Measurements from ENCODE around the gene TOMM34.

Gene TOMM34

DNA sequence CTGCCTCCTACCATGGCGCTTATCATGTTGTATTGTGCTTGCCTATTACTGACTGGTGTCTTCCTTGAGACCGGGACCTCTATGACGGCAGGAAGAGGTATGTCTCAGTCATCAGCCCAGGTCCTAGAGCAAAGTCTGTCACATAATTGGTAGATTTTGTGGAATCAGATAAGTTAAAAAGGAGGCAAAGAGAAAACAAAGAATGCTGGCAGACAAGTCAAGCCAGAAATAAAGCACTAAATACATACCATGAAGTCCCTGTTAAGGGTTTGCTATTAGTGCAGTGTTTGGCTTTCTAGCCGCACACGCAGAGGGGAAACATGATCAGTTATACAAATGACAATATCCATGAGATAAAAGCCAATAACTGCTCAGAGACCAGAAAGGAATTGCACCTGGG is 6.0 kb downstream of the TOMM34 start:
- Histone ChIP-seq H3K36me3 (ENCODE audit: insufficient read depth, insufficient read length, low read length) (peaks cover 94% of the 10 kb centered on the region), H3K9ac (ENCODE audit: insufficient read length, low read depth) (no peak overlapping the region), H3K9me3 (ENCODE audit: insufficient read depth, low read length) (no peaks in the 10 kb centered on the region), H3K27me3 (ENCODE audit: insufficient read depth, insufficient read length) (no peaks in the 10 kb centered on the region), H3K4me3 (ENCODE audit: insufficient read length, low read depth) (no peak overlapping the region), H3K4me1 (ENCODE audit: insufficient read depth, insufficient read length) (no peaks in the 10 kb centered on the region)
- no peak for TF ChIP-seq SUZ12 (IDR thresholded peaks at IDR 0.05; ENCODE audit: extremely low read depth, insufficient read depth, insufficient read length)
- no peak for TF ChIP-seq ZNF274 (IDR thresholded peaks at IDR 0.05; ENCODE audit: low read depth, low read length)
- no peak for DNase-seq (ENCODE audit: low read depth, low spot score)

GRCh38 chr20:44952731-44953130 is 7.5 kb downstream of the TOMM34 start:
- no peak for DNase-seq (ENCODE audit: low read depth, low spot score)
- Histone ChIP-seq H3K27me3 (ENCODE audit: insufficient read depth, insufficient read length) (no peaks in the 10 kb centered on the region), H3K9me3 (ENCODE audit: insufficient read depth, low read length) (no peaks in the 10 kb centered on the region), H3K36me3 (ENCODE audit: insufficient read depth, insufficient read length, low read length) (peaks cover 98% of the 10 kb centered on the region), H3K9ac (ENCODE audit: insufficient read length, low read depth) (no peak overlapping the region), H3K4me1 (ENCODE audit: insufficient read depth, insufficient read length) (no peaks in the 10 kb centered on the region), H3K4me3 (ENCODE audit: insufficient read length, low read depth) (no peak overlapping the region)
- TF ChIP-seq SUZ12 (IDR thresholded peaks at IDR 0.05; ENCODE audit: extremely low read depth, insufficient read depth, insufficient read length) (no peak), YY1 (IDR thresholded peaks at IDR 0.05; ENCODE audit: insufficient read depth, insufficient read length) (no peak), ZNF274 (IDR thresholded peaks at IDR 0.05; ENCODE audit: low read depth, low read length) (no peak)

GRCh38 chr20:44950368-44950767 is 9.8 kb downstream of the TOMM34 start:
- no peaks in the 10 kb centered on the region for H3K27me3 ChIP-seq (ENCODE audit: insufficient read depth, insufficient read length)
- no peaks in the 10 kb centered on the region for H3K4me1 ChIP-seq (ENCODE audit: insufficient read depth, insufficient read length)
- DNase-seq (ENCODE audit: low read depth, low spot score) = no peak
- H3K4me3 ChIP-seq (ENCODE audit: insufficient read length, low read depth) = no peak overlapping the region
- TF ChIP-seq YY1 (IDR thresholded peaks at IDR 0.05; ENCODE audit: insufficient read depth, insufficient read length) = no peak
- no peak for TF ChIP-seq ZNF274 (IDR thresholded peaks at IDR 0.05; ENCODE audit: low read depth, low read length)
- TF ChIP-seq SUZ12 (IDR thresholded peaks at IDR 0.05; ENCODE audit: extremely low read depth, insufficient read depth, insufficient read length) = no peak
- H3K9me3 ChIP-seq (ENCODE audit: insufficient read depth, low read length) = no peaks in the 10 kb centered on the region
- H3K36me3 ChIP-seq (ENCODE audit: insufficient read depth, insufficient read length, low read length) = peaks cover 91% of the 10 kb centered on the region
- no peak overlapping the region for H3K9ac ChIP-seq (ENCODE audit: insufficient read length, low read depth)

- Histone ChIP-seq H3K9ac (ENCODE audit: insufficient read length, low read depth) (no peak overlapping the region), H3K4me3 (ENCODE audit: insufficient read length, low read depth) (no peak overlapping the region), H3K27me3 (ENCODE audit: insufficient read depth, insufficient read length) (no peaks in the 10 kb centered on the region), H3K4me1 (ENCODE audit: insufficient read depth, insufficient read length) (no peaks in the 10 kb centered on the region), H3K36me3 (ENCODE audit: insufficient read depth, insufficient read length, low read length) (peaks cover 86% of the 10 kb centered on the region), H3K9me3 (ENCODE audit: insufficient read depth, low read length) (no peaks in the 10 kb centered on the region)
- TF ChIP-seq YY1 (IDR thresholded peaks at IDR 0.05; ENCODE audit: insufficient read depth, insufficient read length) = no peak
- TF ChIP-seq SUZ12 (IDR thresholded peaks at IDR 0.05; ENCODE audit: extremely low read depth, insufficient read depth, insufficient read length) = no peak
- no peak for TF ChIP-seq ZNF274 (IDR thresholded peaks at IDR 0.05; ENCODE audit: low read depth, low read length)
- no peak for DNase-seq (ENCODE audit: low read depth, low spot score)
These were observed 11.7 kb downstream of the TOMM34 start for GRCh38 chr20:44948513-44948912.

- no peak overlapping the region for H3K9ac ChIP-seq (ENCODE audit: insufficient read length, low read depth)
- no peaks in the 10 kb centered on the region for H3K4me1 ChIP-seq (ENCODE audit: insufficient read depth, insufficient read length)
- peaks cover 86% of the 10 kb centered on the region for H3K36me3 ChIP-seq (ENCODE audit: insufficient read depth, insufficient read length, low read length)
- no peak overlapping the region for H3K4me3 ChIP-seq (ENCODE audit: insufficient read length, low read depth)
- TF ChIP-seq ZNF274 (IDR thresholded peaks at IDR 0.05; ENCODE audit: low read depth, low read length) (no peak), SUZ12 (IDR thresholded peaks at IDR 0.05; ENCODE audit: extremely low read depth, insufficient read depth, insufficient read length) (no peak), YY1 (IDR thresholded peaks at IDR 0.05; ENCODE audit: insufficient read depth, insufficient read length) (no peak)
- no peak for DNase-seq (ENCODE audit: low read depth, low spot score)
- no peaks in the 10 kb centered on the region for H3K9me3 ChIP-seq (ENCODE audit: insufficient read depth, low read length)
- no peaks in the 10 kb centered on the region for H3K27me3 ChIP-seq (ENCODE audit: insufficient read depth, insufficient read length)
These were observed 12.1 kb downstream of the TOMM34 start for GRCh38 chr20:44948107-44948506.

DNA sequence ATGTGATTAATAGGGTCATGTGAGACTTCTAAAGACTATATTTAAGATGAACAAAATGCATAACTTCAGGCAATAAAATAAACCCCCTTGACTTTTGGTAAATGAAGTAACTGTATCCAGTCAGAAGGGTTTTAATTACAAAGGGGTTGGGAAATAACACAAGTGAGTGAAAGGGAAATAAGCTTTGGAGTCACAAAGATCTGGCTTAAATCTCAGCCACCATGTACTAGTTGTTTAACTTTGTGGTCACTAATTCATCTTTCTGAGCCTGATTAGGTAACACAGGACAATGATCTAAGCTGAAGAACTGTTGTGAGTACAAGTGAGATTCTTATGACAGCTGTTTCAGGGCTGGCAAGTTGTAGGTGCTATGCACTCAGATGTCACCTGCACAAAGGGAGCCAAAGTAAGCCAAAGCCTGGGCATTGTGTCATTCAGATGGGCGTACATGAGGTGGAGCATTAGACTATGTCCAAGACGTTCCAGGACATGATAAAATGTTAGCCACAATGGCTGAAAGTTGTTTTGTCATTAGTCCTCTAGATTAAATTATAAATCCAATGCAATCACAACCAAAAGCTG is 13.8 kb downstream of the TOMM34 start:
- no peak overlapping the region for H3K4me3 ChIP-seq (ENCODE audit: insufficient read length, low read depth)
- DNase-seq (ENCODE audit: low read depth, low spot score) = no peak
- no peaks in the 10 kb centered on the region for H3K27me3 ChIP-seq (ENCODE audit: insufficient read depth, insufficient read length)
- no peak for TF ChIP-seq ZNF274 (IDR thresholded peaks at IDR 0.05; ENCODE audit: low read depth, low read length)
- no peak for TF ChIP-seq YY1 (IDR thresholded peaks at IDR 0.05; ENCODE audit: insufficient read depth, insufficient read length)
- no peak for TF ChIP-seq SUZ12 (IDR thresholded peaks at IDR 0.05; ENCODE audit: extremely low read depth, insufficient read depth, insufficient read length)
- no peak overlapping the region for H3K9ac ChIP-seq (ENCODE audit: insufficient read length, low read depth)
- no peaks in the 10 kb centered on the region for H3K9me3 ChIP-seq (ENCODE audit: insufficient read depth, low read length)
- peaks cover 86% of the 10 kb centered on the region for H3K36me3 ChIP-seq (ENCODE audit: insufficient read depth, insufficient read length, low read length)
- no peaks in the 10 kb centered on the region for H3K4me1 ChIP-seq (ENCODE audit: insufficient read depth, insufficient read length)

- no peak for DNase-seq (ENCODE audit: low read depth, low spot score)
- H3K9me3 ChIP-seq (ENCODE audit: insufficient read depth, low read length) = no peaks in the 10 kb centered on the region
- peaks cover 86% of the 10 kb centered on the region for H3K36me3 ChIP-seq (ENCODE audit: insufficient read depth, insufficient read length, low read length)
- TF ChIP-seq SUZ12 (IDR thresholded peaks at IDR 0.05; ENCODE audit: extremely low read depth, insufficient read depth, insufficient read length) (no peak), YY1 (IDR thresholded peaks at IDR 0.05; ENCODE audit: insufficient read depth, insufficient read length) (no peak), ZNF274 (IDR thresholded peaks at IDR 0.05; ENCODE audit: low read depth, low read length) (no peak)
- no peak overlapping the region for H3K4me3 ChIP-seq (ENCODE audit: insufficient read length, low read depth)
- H3K4me1 ChIP-seq (ENCODE audit: insufficient read depth, insufficient read length) = no peaks in the 10 kb centered on the region
- H3K9ac ChIP-seq (ENCODE audit: insufficient read length, low read depth) = no peak overlapping the region
- no peaks in the 10 kb centered on the region for H3K27me3 ChIP-seq (ENCODE audit: insufficient read depth, insufficient read length)
These were observed 14.9 kb downstream of the TOMM34 start for GRCh38 chr20:44945261-44945660.

All from NT2/D1 (cell line).